Subcutaneous abdominal adipose tissue (tissue), 5 donors: ENCODE data around the gene OR4C13.
"Not testable (repeated sequence)": the region's sequence is repeated elsewhere in the genome, so short reads cannot be mapped to it uniquely, and the experiment has no call there.

Source experiments
- H3K27ac ChIP-seq: one replicate; pipeline ENCODE4 v1.7.0; 2013; ENCODE audit warnings: low read depth, mild to moderate bottlenecking, inconsistent platforms, low read length, moderate library complexity
- H3K27me3 ChIP-seq, 5 donors: one replicate each; pipeline ENCODE4 v1.7.0; 2013; ENCODE audit warnings: low read length in 5 of 5, inconsistent platforms in 1 of 5; ENCODE audit not compliant: control insufficient read depth in 5 of 5, insufficient read depth in 4 of 5
- H3K36me3 ChIP-seq, 5 donors: one replicate each; pipeline ENCODE4 v1.7.0; 2013; ENCODE audit warnings: low read length in 5 of 5; ENCODE audit not compliant: control insufficient read depth in 5 of 5, insufficient read depth in 5 of 5
- H3K4me1 ChIP-seq, 5 donors: one replicate each; pipeline ENCODE4 v1.7.0; 2013; ENCODE audit warnings: low read length in 5 of 5, mild to moderate bottlenecking in 3 of 5, moderate library complexity in 1 of 5; ENCODE audit not compliant: control insufficient read depth in 5 of 5, insufficient read depth in 5 of 5
- H3K4me3 ChIP-seq, 5 donors: one replicate each; pipeline ENCODE4 v1.7.0; 2013; ENCODE audit warnings: low read length in 5 of 5, low read depth in 1 of 5
- H3K9ac ChIP-seq, 5 donors: one replicate each; pipeline ENCODE4 v1.7.0; 2013; ENCODE audit warnings: low read length in 5 of 5, mild to moderate bottlenecking in 4 of 5, moderate library complexity in 3 of 5
- H3K9me3 ChIP-seq, 5 donors: one replicate each; pipeline ENCODE4 v1.7.0; 2013; ENCODE audit warnings: low read length in 5 of 5; ENCODE audit not compliant: control insufficient read depth in 5 of 5
- donor health status: healthy.
- donor health status: healthy.
- donor health status: healthy.
- donor health status: healthy.
- donor health status: healthy.

Gene OR4C13

DNA sequence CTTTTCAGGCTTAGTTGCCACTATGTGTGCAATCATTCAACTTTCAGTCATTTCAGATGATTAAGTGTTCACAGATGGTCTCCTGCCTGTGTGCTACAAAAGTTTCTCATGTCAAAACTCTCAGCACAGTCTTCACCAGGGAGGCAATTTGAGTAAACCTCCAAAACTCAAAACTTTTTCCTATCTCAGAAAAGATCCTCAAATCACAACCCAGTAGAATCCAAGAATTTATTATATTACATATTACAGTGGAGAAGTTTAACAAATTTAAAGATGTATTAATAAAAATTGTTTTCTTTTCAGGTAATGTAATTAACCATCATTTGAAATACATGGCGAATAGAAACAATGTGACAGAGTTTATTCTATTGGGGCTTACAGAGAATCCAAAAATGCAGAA, at the start of gene OR4C13:
Gene OR4C13, plus strand, starts transcription at position 301 of the 400 bp plus-strand sequence. Its CDS starts 32 bp downstream, at position 333.
- Histone ChIP-seq H3K4me1 (no peaks in the 10 kb centered on the region), H3K9me3 (peaks cover 0 to 2% (median 0%) of the 10 kb centered on the region in 5 donors), H3K27ac (no peak within 1 kb of the TSS), H3K4me3 (no peak within 1 kb of the TSS), H3K9ac (no peak within 1 kb of the TSS), H3K27me3 (no peaks in the 10 kb centered on the region), H3K36me3 (no peaks in the 10 kb centered on the region)

DNA sequence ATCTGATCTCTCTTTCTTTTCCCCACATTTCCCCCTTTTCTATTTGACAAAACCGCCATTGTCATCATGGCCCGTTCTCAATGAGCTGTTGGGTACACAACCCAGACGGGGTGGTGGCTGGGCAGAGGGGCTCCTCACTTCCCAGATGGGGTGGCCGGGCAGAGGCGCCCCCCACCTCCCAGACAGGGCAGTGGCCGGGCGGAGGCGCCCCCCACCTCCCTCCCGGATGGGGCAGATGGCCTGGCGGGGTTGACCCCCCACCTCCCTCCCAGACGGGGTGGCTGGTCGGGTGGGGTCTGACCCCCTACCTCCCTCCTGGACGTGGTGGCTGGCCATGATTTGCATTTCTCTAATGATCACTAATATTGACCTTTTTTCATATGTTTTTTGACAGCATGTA, 40.7 kb upstream of the OR4C13 start:
- H3K27ac ChIP-seq, H3K4me3 ChIP-seq, H3K4me1 ChIP-seq, H3K9me3 ChIP-seq, H3K9ac ChIP-seq, H3K27me3 ChIP-seq, H3K36me3 ChIP-seq: not testable (repeated sequence)

DNA sequence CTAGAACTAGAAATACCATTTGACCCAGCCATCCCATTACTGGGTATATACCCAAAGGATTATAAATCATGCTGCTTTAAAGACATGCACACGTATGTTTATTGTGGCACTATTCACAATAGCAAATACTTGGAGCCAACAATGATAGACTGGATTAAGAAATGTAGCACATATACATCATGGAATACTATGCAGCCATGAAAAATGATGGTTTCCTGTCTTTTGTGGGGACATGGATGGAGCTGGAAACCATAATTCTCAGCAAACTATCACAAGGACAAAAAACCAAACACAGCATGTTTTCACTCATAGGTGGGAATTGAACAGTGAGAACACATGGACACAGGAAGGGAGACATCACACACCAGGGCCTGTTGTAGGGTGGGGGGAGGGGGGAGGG, 3.5 kb upstream of the OR4C13 start:
- not testable (repeated sequence) for H3K4me3 ChIP-seq, H3K4me1 ChIP-seq, H3K9ac ChIP-seq, H3K36me3 ChIP-seq, H3K27me3 ChIP-seq, H3K9me3 ChIP-seq, H3K27ac ChIP-seq

DNA sequence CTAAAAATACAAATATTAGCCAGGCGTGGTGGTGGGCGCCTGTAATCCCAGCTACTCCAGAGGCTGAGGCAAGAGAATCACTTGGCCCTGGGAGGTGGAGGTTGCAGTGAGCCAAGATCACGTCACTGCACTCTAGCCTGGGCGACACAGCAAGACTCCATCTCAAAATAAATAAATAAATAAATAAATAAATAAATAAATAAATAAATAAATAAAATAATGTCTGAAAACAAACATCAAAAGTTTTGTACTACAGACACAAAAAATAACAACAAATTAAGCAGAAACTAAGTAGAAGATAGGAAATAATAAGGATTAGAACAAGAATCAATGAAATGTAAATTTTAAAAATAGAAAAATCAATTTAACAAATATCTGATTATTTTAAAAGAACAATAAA, 21.2 kb downstream of the OR4C13 start:
- H3K27ac ChIP-seq, H3K27me3 ChIP-seq, H3K9ac ChIP-seq, H3K4me1 ChIP-seq, H3K36me3 ChIP-seq, H3K4me3 ChIP-seq, H3K9me3 ChIP-seq: not testable (repeated sequence)

DNA sequence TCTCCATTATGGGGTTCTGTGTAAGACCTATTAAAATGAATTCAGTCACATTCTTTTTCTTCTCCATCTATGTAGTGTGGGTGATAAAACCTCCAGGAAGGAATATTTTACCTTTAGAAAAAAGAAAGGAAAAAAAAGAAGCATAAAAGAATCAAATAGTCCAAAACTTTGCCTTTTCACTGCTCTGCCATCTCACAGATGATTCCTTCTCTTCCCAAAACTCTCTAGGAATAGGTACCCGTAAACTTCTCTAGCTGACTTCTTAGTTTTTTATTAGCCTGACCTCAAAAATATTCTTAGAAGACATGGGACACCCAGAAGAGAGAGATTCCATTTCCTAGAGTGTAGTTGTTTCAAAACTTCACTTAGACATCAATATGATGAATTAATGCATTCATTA, 30.2 kb downstream of the OR4C13 start, which contains the start of gene OR4C12:
Gene OR4C12, minus strand, starts transcription at position 101 of the 400 bp plus-strand sequence. Its CDS starts 34 bp downstream, at position 67.
- H3K4me3 ChIP-seq, H3K36me3 ChIP-seq, H3K9me3 ChIP-seq, H3K27ac ChIP-seq, H3K4me1 ChIP-seq, H3K9ac ChIP-seq, H3K27me3 ChIP-seq: not testable (repeated sequence)

DNA sequence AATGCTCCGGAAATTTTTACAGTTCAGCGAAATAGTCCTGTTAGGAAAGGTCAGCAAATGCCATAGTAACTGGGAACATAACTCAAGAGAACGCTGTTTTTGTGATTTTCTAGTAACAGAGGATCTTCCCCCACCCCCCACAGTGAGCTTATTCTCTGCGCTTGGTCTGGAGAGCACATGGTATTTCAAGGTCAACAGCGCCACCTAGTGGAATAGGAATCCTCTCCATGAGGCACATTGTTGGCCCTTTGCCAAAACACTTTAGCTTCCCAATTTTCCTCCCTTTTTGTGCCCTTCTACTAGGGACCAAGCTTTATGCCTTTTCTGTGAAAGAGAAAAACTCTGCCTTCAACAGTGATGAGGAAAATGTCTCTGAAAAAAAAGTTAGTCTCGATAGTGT, 43.4 kb downstream of the OR4C13 start:
- Histone ChIP-seq H3K9ac (no peak overlapping the region), H3K4me3 (no peak overlapping the region), H3K27ac (no peak overlapping the region), H3K4me1 (no peaks in the 10 kb centered on the region), H3K9me3 (peaks cover 0 to 15% (median 11%) of the 10 kb centered on the region in 5 donors), H3K36me3 (no peaks in the 10 kb centered on the region), H3K27me3 (no peaks in the 10 kb centered on the region)
